ENCODE measurements around the gene TP53BP2.
"Not testable (repeated sequence)": the region's sequence is repeated elsewhere in the genome, so short reads cannot be mapped to it uniquely, and the experiment has no call there.

TP53BP2 gene

GRCh38 chr1:223853748-223854147 lies 8.0 kb upstream of the TP53BP2 start:
- DNase-seq = no peak

GRCh38 chr1:223853275-223853674 lies 7.5 kb upstream of the TP53BP2 start:
- DNase-seq = no peak

GRCh38 chr1:223852337-223852736 lies 6.6 kb upstream of the TP53BP2 start:
- no peak for DNase-seq

- no peak for DNase-seq
Measured at GRCh38 chr1:223849352-223850254, 3.9 kb upstream of the TP53BP2 start.

GRCh38 chr1:223848536-223848935 lies 2.8 kb upstream of the TP53BP2 start:
- DNase-seq = no peak

- DNase-seq = no peak
Measured at GRCh38 chr1:223847781-223848345, 2.1 kb upstream of the TP53BP2 start.

- peak in 1 of 2 experiments; percentile 53 for DNase-seq
Measured at GRCh38 chr1:223845037-223845809, 524 bp downstream of the TP53BP2 start.

- DNase-seq = no peak
Measured at GRCh38 chr1:223844787-223845036, 1.0 kb downstream of the TP53BP2 start.

GRCh38 chr1:223843934-223844786 lies 1.6 kb downstream of the TP53BP2 start:
- DNase-seq = no peak

GRCh38 chr1:223842784-223843183 lies 3.0 kb downstream of the TP53BP2 start:
- DNase-seq = no peak

GRCh38 chr1:223841977-223842623 lies 3.6 kb downstream of the TP53BP2 start:
- not testable (repeated sequence) for DNase-seq

- no peak for DNase-seq
Measured at GRCh38 chr1:223840254-223840653, 5.5 kb downstream of the TP53BP2 start.

GRCh38 chr1:223838125-223838854 lies 7.5 kb downstream of the TP53BP2 start:
- no peak for DNase-seq

- no peak for DNase-seq
Measured at GRCh38 chr1:223837687-223838086, 8.1 kb downstream of the TP53BP2 start.

- DNase-seq = no peak
Measured at GRCh38 chr1:223837206-223837605, 8.5 kb downstream of the TP53BP2 start.

- DNase-seq = no peak
Measured at GRCh38 chr1:223836586-223836985, 9.2 kb downstream of the TP53BP2 start.

GRCh38 chr1:223835754-223836153 lies 10.0 kb downstream of the TP53BP2 start:
- DNase-seq = no peak

GRCh38 chr1:223834660-223835263 lies 11.0 kb downstream of the TP53BP2 start:
- no peak for DNase-seq

GRCh38 chr1:223833948-223834347 lies 11.8 kb downstream of the TP53BP2 start:
- DNase-seq = no peak

GRCh38 chr1:223832637-223832943 lies 13.2 kb downstream of the TP53BP2 start:
- DNase-seq = no peak

Data from NCI-H446 (cell line).